Natural killer cell treated with Interleukin-12 subunit alpha and Interleukin-12 subunit beta and Interleukin-15 and Interleukin-18, amount 100 ng/mL, for 72 hours (primary cell): ENCODE data around the gene RPS6KA2. TPM values are rescaled to one million over a fixed set of nuclear protein-coding genes. Genes with fewer than 3 reads are reported as not detected.
A peak's percentile ranks its signal among the peaks of the same experiment; 100 is the strongest.
"Not testable (repeated sequence)": the region's sequence is repeated elsewhere in the genome, so short reads cannot be mapped to it uniquely, and the experiment has no call there.

Experiments used
- ATAC-seq, 2 donors: fragments of 150-1000 bp; cut with Tn5 transposase in 1 of 2; sonication (Bioruptor Pico), chemical (Tn5 transposase) in 1 of 2; 2 replicates each; pipeline ENCODE4 v1.10.0; 2021
- DNase-seq: peaks from one replicate; pipeline ENCODE4 v3.0.0; 2022; ENCODE audit warnings: low spot score
- H3K27ac Mint-ChIP-seq, 2 donors: 1 replicate in 1 of 2; 2 replicates in 1 of 2; pipeline ENCODE4 v1.8.0; 2022; ENCODE audit warnings: mixed read lengths in 2 of 2, mild to moderate bottlenecking in 1 of 2, moderate library complexity in 1 of 2
- H3K27me3 Mint-ChIP-seq, 2 donors: 1 replicate in 1 of 2; 2 replicates in 1 of 2; pipeline ENCODE4 v1.8.0; 2022; ENCODE audit warnings: mixed read lengths in 2 of 2
- H3K36me3 Mint-ChIP-seq: one replicate; pipeline ENCODE4 v1.8.0; 2022; ENCODE audit warnings: mixed read lengths
- H3K4me1 Mint-ChIP-seq, 2 donors: 1 replicate in 1 of 2; 2 replicates in 1 of 2; pipeline ENCODE4 v1.8.0; 2022; ENCODE audit warnings: low read depth in 2 of 2, mixed read lengths in 2 of 2, mild to moderate bottlenecking in 1 of 2
- H3K4me3 Mint-ChIP-seq: one replicate; pipeline ENCODE4 v1.8.0; 2022; ENCODE audit warnings: mixed read lengths
- H3K9me3 Mint-ChIP-seq: 2 replicates; pipeline ENCODE4 v1.8.0; 2022; ENCODE audit warnings: mixed read lengths
- total RNA-seq, 2 donors: library from RNA; stranded (reverse); gene quantifications; one replicate each; pipeline ENCODE4 v1.2.3, GENCODE V29; 2022

The RPS6KA2 gene
- total RNA-seq, 2 donors from 2014 or later = 2.8 to 3.8 TPM

DNA sequence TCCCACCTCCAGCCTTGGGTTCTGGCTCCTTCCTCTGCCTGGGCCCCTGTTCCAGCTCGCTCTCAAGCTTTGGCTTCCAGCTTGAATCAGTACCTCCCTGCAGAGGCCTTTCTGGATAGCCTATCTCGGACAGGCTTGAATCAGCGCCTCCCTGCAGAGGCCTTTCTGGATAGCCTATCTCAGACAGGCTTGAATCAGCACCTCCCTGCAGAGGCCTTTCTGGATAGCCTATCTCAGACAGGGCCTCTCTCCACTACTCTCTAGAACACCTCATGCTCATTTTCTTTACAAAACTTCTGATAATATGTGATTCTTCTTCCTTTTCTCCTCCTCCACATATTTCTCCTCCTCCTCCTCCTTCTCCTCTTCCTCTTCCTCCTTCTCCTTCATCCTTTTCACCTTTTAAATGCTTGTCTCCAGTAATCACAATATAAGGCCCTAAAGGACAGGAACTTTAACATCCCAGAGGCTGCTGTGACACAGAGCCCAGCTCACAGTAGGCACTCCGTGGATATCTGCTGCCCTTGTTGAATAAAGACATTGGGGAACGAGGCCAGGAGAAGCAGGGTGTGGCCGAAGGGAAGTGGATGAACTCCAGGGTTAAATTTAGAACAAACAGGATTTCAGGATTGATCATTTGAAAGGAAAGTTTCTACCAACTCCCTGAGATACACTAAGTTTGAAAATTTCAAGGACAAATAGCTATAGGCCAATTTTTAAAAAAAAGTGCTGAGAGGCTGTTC, 9.3 kb upstream of the RPS6KA2 start:
- ATAC-seq (no peak), DNase-seq (no peak)
- H3K9me3 Mint-ChIP-seq = no peaks in the 10 kb centered on the region
- H3K27ac Mint-ChIP-seq = no peak overlapping the region
- peaks cover 43 to 48% of the 10 kb centered on the region in 2 donors for H3K27me3 Mint-ChIP-seq
- no peaks in the 10 kb centered on the region for H3K36me3 Mint-ChIP-seq
- peaks cover 5 to 15% of the 10 kb centered on the region in 2 donors for H3K4me1 Mint-ChIP-seq
- no peak overlapping the region for H3K4me3 Mint-ChIP-seq

DNA sequence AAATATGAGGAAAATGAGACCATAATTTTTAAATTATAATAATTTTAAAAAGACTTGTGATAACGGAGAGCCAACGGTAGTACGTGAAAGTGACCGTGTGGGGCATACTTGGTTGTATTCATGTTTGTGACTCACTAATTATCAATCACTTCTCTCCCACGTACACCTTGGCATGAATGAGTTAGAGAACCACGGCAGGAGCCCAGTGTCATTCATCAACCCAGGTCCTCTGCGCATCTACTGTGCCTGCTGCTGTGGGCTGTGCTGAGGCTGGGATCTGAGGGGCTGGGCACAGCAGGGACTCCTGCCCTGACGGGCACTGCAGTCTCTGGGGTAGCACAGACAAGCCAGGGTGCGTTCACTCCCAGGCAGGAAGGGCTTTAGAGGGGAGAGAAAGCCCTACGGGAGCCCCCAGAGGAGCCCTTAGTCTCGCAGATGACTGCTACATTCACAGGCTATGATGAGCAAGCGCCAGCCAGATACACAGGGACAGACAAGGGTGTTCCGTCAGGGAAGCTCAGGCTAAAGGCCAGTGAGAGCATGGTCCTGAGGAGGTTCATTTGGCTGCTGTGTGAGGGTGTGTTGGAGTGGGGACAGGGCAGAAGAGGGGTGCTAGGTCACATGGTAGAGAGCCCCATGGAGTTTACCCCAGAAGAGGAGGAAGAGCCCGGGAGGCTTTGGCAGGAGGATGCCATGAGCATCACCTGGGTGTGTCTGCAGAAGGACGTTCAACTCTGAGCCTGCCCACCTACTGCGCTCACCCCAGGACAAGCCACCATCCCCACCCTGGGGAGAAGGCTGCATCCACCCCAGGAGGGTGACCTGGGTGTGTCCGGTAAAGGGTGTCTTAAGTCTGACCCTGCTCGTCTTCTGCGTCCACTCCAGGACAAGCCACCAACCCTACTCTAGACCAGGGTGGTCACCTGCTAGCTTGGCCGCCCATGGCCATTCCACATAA, 8.2 kb upstream of the RPS6KA2 start:
- Mint-ChIP-seq H3K27me3 (peaks cover 36 to 40% of the 10 kb centered on the region in 2 donors), H3K27ac (no peak overlapping the region), H3K9me3 (no peaks in the 10 kb centered on the region), H3K36me3 (no peaks in the 10 kb centered on the region), H3K4me3 (no peak overlapping the region), H3K4me1 (peaks cover 5 to 11% of the 10 kb centered on the region in 2 donors)
- ATAC-seq = peak in 1 of 2 donors; percentile 28
- DNase-seq = no peak

DNA sequence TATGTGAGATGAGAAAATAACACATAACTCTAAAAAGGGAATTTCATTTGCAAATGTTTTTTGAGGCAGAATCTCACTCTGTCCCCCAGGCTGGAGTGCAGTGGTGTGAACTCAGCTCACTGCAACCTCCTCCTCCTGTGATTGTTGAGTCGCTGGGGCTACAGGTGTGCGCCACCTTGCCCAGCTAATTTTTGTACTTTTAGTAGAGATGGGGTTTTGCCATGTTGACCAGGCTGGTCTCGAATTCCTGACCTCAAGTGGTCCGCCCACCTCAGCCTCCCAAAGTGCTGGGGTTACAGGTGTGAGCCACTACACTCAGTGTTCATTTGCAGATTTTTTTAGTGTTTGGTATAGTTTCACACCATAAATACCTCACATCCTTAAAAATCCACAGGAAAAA, 7.5 kb upstream of the RPS6KA2 start:
- H3K27ac Mint-ChIP-seq, H3K4me3 Mint-ChIP-seq, H3K36me3 Mint-ChIP-seq, H3K4me1 Mint-ChIP-seq, ATAC-seq, DNase-seq, H3K9me3 Mint-ChIP-seq: not testable (repeated sequence)
- H3K27me3 Mint-ChIP-seq = peaks cover 36 to 39% of the 10 kb centered on the region in 2 donors

DNA sequence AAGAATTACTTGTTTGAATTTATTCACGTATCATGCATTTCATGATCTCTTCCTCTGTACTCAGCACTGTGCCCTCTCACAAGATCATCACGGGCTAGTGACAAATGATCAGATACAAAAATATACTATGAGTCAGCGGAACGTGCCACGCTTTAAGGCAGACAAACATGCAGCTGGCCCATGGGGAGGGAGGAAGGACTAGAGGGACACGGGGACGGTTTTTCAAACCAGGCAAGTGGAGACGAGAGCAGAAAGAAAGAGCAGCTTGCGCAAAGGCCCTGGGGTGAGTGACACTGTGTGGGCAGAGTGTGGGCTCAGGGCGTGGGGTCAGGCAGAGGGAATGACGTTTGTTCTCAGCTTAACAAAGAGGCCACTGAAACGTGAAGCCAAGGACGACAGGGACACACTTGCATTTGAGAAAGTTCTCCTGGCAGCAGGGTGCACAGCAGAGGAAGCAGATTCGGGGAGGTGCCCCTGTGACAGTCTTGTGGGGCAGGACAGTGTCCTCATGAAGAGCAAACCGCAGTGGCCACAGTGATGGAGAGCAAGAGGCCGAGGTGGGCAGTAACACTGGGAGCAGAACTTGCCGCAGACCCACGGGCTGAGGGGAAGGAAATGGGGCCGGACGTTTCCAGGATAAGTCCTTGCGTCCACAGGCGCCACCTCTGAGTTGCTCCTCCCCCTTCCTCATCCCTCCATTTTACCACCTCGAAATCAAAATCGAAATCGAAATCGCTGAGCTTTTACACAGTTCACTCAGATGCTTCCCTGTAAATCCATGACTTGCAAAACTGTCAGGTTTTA, 6.9 kb upstream of the RPS6KA2 start:
- no peaks in the 10 kb centered on the region for H3K9me3 Mint-ChIP-seq
- H3K4me1 Mint-ChIP-seq = peaks cover 7 to 8% of the 10 kb centered on the region in 2 donors
- ATAC-seq (peak in 1 of 2 donors; percentile 47), DNase-seq (no peak)
- peaks cover 35 to 37% of the 10 kb centered on the region in 2 donors for H3K27me3 Mint-ChIP-seq
- H3K4me3 Mint-ChIP-seq = no peak overlapping the region
- H3K36me3 Mint-ChIP-seq = no peaks in the 10 kb centered on the region
- H3K27ac Mint-ChIP-seq = peak overlapping the region in 1 of 2 donors; percentile 67

DNA sequence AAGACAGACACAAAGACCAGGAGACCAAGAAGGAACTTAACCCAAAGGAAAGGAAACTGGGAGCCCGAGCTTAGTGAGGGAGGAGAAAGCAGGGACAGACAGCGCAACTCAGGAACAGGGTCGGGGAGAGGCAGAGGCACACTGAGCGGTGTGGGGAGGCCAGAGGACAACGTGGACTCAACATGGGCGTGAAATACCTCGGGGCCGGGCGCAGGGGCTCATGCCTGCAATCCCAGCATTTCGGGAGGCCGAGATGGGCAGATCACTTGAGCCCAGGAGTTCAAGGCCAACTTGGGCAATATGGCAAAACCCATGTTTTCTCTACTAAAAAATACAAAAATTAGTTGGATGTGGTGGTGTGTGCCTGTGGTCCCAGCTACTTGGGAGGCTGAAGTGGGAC, 5.7 kb upstream of the RPS6KA2 start:
- Mint-ChIP-seq H3K9me3 (no peaks in the 10 kb centered on the region), H3K4me3 (no peak overlapping the region), H3K36me3 (no peaks in the 10 kb centered on the region), H3K4me1 (peaks cover 16 to 17% of the 10 kb centered on the region in 2 donors), H3K27me3 (peaks cover 37% of the 10 kb centered on the region in 2 donors), H3K27ac (no peak overlapping the region)
- ATAC-seq (no peak), DNase-seq (no peak)

DNA sequence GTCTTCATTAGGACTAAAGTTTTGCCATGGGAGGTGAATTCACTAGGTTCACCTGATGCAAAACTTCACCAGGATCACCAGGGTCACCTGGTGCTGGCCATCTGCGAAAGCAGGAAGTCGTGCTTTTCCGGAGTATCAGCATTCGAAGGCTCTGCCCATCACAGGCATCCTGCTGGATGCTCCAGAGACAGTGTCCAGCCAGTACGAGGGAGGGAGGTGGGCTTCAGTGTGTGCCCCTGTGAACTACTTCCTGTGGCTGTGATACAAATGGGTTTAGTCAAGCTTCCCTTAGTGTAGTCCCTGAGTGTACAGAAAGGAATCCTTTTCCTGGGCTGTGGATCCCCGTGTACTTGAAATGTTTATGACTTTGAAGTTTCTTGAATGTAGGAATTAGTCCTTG, 3.4 kb upstream of the RPS6KA2 start:
- Mint-ChIP-seq H3K4me1 (peaks cover 16 to 22% of the 10 kb centered on the region in 2 donors), H3K36me3 (no peaks in the 10 kb centered on the region), H3K27me3 (peaks cover 33 to 45% of the 10 kb centered on the region in 2 donors), H3K27ac (no peak overlapping the region), H3K4me3 (no peak overlapping the region), H3K9me3 (no peaks in the 10 kb centered on the region)
- ATAC-seq = no peak
- DNase-seq = no peak

DNA sequence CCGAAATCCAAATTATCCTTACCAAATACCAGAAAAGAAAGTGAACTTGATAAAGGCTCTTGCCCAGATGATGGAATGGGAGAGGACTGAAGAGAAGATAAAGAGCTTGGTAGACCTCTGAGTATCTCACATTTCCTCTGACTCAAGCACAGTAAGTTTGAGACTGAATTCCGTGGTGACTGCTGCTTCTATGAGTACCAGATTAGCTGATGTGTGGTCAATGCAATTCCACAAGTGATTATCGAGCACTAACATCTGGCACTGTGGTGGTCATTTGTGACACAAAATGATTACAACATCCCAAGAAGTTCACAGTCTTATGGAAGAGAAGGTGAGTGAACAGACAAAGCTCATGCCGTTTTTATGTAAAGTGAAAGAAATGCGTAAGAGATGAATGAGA, 2.6 kb upstream of the RPS6KA2 start:
- Mint-ChIP-seq H3K27me3 (peaks cover 37 to 51% of the 10 kb centered on the region in 2 donors), H3K9me3 (no peaks in the 10 kb centered on the region), H3K4me1 (peaks cover 16 to 22% of the 10 kb centered on the region in 2 donors), H3K4me3 (no peak overlapping the region), H3K36me3 (no peaks in the 10 kb centered on the region), H3K27ac (no peak overlapping the region)
- no peak for DNase-seq
- ATAC-seq = no peak

DNA sequence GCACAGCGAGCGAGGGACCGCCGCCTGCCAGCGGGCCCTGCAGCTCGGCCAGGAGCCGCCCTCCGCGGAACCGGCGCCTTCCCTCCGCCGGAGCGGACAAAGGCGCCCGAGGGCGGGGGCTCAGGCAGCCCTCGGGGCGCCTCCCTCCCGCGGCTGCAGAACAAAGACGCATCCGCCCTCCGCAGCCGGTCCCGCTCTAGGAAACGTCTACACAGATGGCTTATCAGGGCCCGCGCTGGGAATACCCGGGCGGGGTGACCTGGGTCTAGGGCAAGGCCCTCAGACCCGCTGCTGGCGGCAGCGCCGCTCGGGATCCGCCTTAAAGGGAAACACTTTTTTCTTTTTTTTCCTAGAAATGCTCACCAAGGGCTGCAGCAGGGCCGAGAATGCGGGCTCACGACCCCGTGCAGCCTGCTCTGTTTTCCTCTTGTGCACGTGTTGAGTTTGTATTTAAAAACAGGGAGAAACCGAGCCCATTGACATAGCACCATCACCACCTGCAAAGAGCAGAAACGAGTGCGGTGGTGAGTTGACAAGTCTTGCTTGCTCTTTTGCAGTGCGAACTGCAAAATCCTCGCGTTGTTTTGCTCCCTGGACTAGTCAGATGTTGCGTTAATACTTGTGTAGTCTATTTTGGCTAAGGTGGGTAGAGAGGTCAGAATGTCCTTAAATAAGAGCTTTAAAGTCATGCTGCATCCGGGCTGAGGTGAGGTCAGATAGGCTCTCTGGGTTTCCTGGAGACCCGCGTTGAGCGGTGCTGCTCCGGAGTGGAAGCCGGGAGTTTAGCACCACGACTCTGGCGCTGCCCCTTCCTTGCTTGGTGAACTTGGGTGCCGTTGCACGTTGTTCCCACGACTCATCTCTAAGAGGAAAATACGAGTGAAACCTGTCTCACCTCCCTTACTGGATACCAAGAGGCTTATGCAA, 1.1 kb upstream of the RPS6KA2 start:
- ATAC-seq (peak; percentile 1 to 28), DNase-seq (peak; percentile 77)
- Mint-ChIP-seq H3K4me3 (peak overlapping the region; percentile 96), H3K27ac (peak overlapping the region; percentile 61 to 73), H3K27me3 (peaks cover 34 to 47% of the 10 kb centered on the region in 2 donors), H3K9me3 (no peaks in the 10 kb centered on the region), H3K4me1 (peaks cover 16 to 18% of the 10 kb centered on the region in 2 donors), H3K36me3 (no peaks in the 10 kb centered on the region)

DNA sequence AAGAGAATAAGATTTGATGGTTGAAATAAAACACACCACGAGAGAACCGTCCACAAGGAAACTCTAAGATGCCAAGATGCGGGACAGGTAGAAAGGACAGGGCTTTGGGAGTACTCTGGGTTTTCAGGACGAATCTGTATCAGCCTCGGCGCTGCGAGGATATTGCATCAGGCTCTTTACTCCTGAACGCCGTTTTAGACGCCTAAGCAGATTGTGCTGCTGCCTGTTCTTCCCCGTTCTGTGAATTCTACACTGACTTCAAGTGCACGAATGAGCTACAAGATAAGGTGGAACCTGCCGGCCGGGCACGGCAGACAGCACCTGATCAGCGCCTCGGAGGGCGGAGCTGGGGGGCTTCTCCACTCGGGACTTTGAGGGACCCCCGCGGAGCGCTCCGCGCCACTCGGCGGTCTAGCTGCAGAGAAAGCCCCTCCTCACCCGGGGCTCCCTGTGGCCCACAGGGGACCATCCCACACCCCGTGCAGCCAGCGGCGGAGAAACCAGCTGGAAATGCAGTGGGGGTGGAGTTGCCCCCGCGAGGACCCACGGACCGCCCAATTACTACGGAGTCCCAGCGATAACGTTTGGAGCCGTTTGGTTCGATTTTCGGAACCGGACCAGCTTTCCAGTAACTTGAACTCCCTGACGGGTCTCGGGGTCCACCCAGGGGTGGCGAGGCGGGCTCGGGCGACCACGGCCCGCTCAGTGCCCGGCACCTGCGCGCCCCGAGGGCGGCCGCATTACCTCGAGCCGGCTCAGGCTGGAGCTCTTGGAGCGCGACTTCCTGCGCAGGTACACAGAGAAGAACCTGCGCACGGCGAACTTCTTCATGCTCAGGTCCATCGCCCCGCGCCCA, 646 bp downstream of the RPS6KA2 start:
- Mint-ChIP-seq H3K4me3 (peak overlapping the region; percentile 68), H3K9me3 (no peaks in the 10 kb centered on the region), H3K27ac (no peak overlapping the region), H3K27me3 (peaks cover 37 to 42% of the 10 kb centered on the region in 2 donors), H3K4me1 (peaks cover 16 to 18% of the 10 kb centered on the region in 2 donors), H3K36me3 (no peaks in the 10 kb centered on the region)
- no peak for ATAC-seq
- DNase-seq = no peak

DNA sequence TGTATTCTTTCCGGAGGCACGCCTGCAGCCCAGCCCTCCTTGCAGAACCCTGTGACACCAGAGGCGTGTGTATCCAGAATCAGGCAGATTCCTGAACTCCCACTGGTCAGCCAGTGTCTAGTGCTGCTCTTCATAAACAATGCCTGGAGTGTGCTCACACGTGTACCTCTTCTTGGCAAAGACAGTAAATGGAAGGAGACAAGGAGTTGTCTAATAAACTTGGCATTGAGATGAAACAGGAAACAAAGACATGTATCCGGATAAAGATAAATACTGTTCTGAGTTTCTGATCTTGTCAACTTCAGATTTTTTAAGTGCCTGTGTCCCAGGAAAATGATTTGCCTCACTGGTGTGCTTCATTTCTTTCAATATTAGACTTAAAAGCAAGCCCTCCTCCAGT, 1.7 kb downstream of the RPS6KA2 start:
- DNase-seq (no peak), ATAC-seq (no peak)
- Mint-ChIP-seq H3K4me3 (no peak overlapping the region), H3K36me3 (no peaks in the 10 kb centered on the region), H3K4me1 (peaks cover 16 to 18% of the 10 kb centered on the region in 2 donors), H3K9me3 (no peaks in the 10 kb centered on the region), H3K27ac (no peak overlapping the region), H3K27me3 (peaks cover 40 to 41% of the 10 kb centered on the region in 2 donors)

DNA sequence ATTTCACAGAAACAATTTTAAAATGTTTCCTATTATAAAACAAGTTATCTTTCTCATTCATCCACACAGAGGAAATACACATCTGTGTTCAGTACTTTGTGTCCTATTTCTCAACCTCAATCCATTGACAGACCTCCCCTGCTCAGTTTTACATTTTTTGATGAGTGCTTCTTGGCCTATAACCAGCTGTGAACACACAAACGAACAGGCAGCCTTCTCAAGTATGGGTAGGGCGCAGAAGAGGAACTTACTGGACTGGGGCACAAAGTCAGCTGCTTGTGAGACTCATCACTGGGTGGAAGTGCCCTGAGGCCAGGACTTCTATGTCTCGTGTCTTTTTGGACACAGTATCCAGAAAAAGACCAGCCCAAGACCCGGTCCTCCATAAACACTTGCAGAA, 2.8 kb downstream of the RPS6KA2 start:
- Mint-ChIP-seq H3K36me3 (no peaks in the 10 kb centered on the region), H3K4me3 (no peak overlapping the region), H3K27ac (no peak overlapping the region), H3K27me3 (peaks cover 31 to 35% of the 10 kb centered on the region in 2 donors), H3K9me3 (no peaks in the 10 kb centered on the region), H3K4me1 (peaks cover 10 to 14% of the 10 kb centered on the region in 2 donors)
- ATAC-seq = no peak
- no peak for DNase-seq

DNA sequence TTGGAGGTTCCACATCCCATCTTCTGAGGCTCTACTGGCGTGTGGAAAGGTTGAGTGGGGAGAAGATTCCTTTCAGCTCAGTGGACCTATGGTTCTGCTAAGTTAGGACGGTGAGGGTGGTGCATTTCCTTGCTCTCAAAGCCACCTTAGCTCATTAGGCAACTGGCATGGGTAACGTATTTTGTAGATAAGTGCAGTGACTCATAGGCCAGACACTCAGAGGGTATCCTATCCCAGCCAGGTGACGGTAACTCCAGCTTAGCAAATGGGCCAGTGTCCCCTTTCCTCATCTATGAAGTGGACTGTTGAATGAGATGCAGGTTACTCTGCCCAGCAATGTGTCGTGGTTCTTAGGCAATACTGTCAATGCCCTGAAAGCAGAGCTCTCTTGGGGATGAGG, 3.7 kb downstream of the RPS6KA2 start:
- no peak overlapping the region for H3K4me3 Mint-ChIP-seq
- no peaks in the 10 kb centered on the region for H3K36me3 Mint-ChIP-seq
- peaks cover 29 to 31% of the 10 kb centered on the region in 2 donors for H3K27me3 Mint-ChIP-seq
- no peak overlapping the region for H3K27ac Mint-ChIP-seq
- no peaks in the 10 kb centered on the region for H3K9me3 Mint-ChIP-seq
- ATAC-seq = no peak
- H3K4me1 Mint-ChIP-seq = peaks cover 6 to 10% of the 10 kb centered on the region in 2 donors
- DNase-seq = no peak
